ELR (cell line): ENCODE measurements around the gene DLGAP4.

Experiments
- DNase-seq: peaks from one replicate; pipeline ENCODE4 v3.0.0-alpha.2; 2015; ENCODE audit warnings: low read depth

DLGAP4 gene, protein sequence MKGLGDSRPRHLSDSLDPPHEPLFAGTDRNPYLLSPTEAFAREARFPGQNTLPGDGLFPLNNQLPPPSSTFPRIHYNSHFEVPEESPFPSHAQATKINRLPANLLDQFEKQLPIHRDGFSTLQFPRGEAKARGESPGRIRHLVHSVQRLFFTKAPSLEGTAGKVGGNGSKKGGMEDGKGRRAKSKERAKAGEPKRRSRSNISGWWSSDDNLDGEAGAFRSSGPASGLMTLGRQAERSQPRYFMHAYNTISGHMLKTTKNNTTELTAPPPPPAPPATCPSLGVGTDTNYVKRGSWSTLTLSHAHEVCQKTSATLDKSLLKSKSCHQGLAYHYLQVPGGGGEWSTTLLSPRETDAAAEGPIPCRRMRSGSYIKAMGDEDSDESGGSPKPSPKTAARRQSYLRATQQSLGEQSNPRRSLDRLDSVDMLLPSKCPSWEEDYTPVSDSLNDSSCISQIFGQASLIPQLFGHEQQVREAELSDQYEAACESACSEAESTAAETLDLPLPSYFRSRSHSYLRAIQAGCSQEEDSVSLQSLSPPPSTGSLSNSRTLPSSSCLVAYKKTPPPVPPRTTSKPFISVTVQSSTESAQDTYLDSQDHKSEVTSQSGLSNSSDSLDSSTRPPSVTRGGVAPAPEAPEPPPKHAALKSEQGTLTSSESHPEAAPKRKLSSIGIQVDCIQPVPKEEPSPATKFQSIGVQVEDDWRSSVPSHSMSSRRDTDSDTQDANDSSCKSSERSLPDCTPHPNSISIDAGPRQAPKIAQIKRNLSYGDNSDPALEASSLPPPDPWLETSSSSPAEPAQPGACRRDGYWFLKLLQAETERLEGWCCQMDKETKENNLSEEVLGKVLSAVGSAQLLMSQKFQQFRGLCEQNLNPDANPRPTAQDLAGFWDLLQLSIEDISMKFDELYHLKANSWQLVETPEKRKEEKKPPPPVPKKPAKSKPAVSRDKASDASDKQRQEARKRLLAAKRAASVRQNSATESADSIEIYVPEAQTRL

GRCh38 chr20:36305602-36306551, at the start of gene DLGAP4:
TSS of gene DLGAP4 (plus strand) at chr20:36306339. CDS start at chr20:36431718, 125,379 bp downstream.
- DNase-seq = no peak

GRCh38 chr20:36259177-36260061, 46.7 kb upstream of the DLGAP4 start:
- DNase-seq = no peak

GRCh38 chr20:36260316-36260715, 45.8 kb upstream of the DLGAP4 start:
- no peak for DNase-seq

- no peak for DNase-seq
Observed at GRCh38 chr20:36261389-36262105, 44.6 kb upstream of the DLGAP4 start.

DNA sequence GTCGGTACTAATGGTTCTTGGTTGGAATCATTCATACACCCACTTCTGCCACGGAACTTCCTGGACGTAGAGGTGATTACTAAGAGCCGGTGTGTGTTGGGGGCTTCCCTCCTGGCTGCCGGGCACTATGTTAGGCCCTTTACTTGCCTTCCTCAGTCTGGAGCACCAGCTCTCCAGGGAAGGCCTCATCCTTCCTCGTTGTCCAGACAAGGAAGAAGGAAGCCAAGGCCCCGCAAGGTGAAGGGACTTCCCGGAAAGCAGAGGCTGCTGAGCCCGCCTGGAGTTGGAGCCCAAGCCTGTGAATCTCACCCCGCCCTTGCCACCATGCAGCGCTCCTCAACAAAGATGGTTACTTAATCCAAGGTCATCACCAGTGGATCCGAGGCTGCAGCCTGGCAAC, 43.7 kb upstream of the DLGAP4 start:
- DNase-seq = no peak

- no peak for DNase-seq
Observed at GRCh38 chr20:36264426-36265246, 41.5 kb upstream of the DLGAP4 start.

GRCh38 chr20:36266189-36266588, 40.0 kb upstream of the DLGAP4 start:
- no peak for DNase-seq

GRCh38 chr20:36267605-36268381, 38.3 kb upstream of the DLGAP4 start:
- DNase-seq = no peak

- no peak for DNase-seq
Observed at GRCh38 chr20:36268440-36269342, 37.4 kb upstream of the DLGAP4 start.

DNA sequence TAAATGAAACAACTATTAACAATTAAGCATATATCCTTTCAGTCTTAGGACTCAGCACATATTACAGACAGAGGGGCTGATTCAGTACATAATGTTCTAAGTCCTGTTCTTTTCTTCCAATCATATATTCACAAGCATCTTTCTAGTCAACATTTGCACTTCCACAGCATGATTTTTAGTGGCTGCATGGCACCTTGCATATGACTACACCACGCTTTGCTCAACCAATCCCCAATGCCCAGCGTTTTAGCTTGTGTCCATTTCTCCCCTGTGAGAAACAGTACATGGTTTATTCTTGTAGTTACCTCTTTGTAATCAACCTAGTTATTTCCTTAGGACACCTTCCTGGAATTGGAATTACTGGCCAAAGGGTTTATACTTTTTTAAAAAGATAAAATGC, 36.6 kb upstream of the DLGAP4 start:
- DNase-seq = no peak

DNA sequence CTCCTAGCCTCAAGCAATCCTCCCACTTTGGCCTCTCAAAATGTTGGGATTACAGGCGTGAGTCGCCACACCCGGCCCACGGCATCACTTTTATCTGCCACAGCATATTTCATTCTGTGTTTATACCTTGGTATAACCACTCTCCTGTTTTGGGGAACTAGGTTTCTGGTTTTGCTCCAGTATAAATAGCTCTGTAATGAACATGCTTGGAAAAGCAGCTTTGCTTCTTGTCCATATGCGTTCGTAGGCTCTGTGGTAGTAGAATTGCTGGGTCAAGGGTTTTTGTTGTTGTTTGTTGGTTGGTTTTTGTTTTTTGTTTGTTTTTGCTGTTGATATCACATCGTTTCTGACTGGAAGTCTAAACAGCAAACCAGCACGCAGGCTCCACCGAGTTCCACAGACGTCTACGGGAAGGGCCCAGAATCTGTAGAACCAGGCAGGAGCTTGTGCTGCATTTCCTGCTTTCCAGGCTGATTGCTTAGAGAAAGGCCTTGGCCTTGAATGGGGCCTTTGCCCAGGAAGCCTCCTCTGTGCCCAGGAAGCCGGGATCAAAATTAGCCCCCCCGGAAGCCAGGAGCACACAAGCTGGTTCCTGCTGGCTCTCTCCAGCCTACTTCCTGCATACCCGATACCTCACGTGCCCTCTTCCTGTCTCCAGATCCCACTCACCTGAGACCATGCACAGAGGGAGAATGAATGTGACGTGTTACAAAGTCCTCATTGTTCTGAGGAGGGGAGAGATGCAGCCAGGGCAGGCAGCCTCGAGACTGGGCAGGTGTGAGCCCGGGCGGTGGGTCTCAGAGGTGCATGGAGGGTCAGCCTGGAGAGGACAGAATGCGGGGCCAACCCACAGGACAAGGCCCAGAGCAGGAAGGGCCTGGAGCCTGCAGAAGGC, 35.1 kb upstream of the DLGAP4 start:
- no peak for DNase-seq

- no peak for DNase-seq
Observed at GRCh38 chr20:36271639-36272546, 34.2 kb upstream of the DLGAP4 start.

DNA sequence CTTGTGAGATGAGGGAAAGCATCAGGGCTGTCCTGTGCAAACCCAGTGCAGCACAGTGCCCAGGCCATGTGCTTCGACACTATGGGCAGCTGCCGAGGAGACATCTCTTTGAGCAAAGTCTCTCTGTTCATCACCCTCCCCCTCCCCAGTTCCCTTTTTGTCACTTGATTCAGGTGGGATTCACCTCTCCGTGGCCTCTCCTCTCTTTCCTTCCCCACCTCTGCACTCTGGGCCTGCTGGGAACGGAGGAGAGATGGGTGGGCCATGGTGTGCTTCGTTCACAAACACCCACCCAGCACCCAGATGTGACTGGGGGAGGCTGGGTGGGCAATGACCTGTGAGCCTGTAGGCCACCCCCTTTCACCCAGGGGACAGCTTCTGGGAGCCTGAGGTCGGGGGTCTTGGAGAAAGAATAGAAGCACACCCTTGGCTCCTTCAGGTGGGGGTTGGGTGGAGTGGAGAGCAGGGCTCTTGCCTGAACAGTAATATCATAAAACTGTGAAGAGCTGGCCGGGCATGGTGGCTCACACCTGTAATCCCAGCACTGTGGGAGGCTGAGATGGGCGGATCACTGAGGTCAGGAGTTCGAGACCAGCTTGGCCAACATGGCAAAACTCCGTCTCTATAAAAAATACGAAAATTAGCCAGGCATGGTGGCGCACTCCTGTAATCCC, 33.5 kb upstream of the DLGAP4 start:
- DNase-seq = no peak

DNA sequence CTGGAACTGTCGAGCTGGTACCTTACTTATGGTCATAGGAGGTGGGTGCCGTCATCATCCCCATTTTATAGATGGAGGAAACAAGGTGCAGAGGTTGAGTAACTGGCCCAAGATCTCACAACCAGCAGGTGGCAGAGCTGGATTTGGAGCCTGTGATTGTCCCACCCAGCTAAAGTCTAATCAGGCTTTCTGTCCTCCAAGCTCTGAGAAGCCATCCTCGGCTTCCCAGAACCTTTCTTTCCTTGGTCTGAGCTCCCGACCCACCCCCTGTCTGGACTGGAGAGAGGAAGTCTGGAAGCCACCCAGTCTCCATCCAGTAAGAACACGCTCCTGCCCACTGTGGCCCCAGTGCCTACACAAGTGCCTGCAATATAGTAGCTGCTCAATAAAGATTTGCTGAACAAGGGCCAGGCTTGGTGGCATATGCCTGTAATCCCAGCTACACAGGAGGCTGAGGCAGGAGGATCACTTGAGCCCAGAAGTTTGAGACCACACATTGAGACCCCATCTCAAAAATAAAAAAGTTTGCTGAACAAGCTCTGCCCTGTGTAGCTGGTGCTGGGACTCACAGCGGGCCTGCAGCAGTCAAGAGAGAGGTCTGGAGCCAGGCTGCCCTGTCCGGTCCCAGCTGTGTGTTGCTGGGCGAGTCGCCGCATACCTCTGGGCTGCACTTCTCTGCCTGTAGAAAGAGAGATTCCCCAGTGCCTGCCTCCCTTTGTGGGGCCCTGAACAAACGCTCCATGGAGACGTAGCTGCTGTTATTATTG, 32.5 kb upstream of the DLGAP4 start:
- DNase-seq = peak; percentile 63
